ENCODE measurements around the gene NRXN3. TPM values are rescaled to one million over a fixed set of nuclear protein-coding genes. Genes with fewer than 3 reads are reported as not detected.

NRXN3 gene
- total and polyA plus RNA-seq, 8 donors, result 0.53 to 2.5 (median 1.5) TPM

DNA sequence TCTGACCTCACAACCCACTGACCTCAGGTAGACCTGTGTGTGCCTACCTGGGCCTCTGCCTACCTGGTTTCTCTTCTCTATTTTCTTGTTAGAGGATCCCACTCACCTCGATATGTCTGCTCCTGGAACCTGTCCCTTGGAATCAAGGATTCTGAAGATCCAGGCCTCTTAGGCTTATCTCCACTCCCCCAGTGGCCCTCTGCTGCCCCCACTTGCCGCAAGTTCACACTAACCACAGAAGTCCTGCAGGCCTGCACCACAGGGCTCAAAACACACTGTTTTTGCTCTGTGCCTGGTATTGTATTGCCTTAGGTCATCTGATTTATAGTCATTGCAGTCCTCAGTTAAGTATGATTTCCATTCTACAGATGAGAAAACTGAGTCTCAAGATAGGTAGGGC is 15.3 kb upstream of the NRXN3 start:
- H3K27me3 ChIP-seq, result no peaks in the 10 kb centered on the region
- H3K27ac ChIP-seq, result no peak overlapping the region
- 78 to 79% methylated on average over 2 of the region's 2 CpGs for WGBS, 2 donors
- H3K4me1 ChIP-seq, result no peaks in the 10 kb centered on the region
- intact Hi-C loops (cut with DNase I), result no loop called here
- DNase-seq (no peak), FAIRE-seq (no peak), ATAC-seq (no peak)
- no peaks in the 10 kb centered on the region for H3K9me3 ChIP-seq
- H3K36me3 ChIP-seq, result no peaks in the 10 kb centered on the region
- H3K4me3 ChIP-seq, result no peak overlapping the region
- TF ChIP-seq, protein P1, sequence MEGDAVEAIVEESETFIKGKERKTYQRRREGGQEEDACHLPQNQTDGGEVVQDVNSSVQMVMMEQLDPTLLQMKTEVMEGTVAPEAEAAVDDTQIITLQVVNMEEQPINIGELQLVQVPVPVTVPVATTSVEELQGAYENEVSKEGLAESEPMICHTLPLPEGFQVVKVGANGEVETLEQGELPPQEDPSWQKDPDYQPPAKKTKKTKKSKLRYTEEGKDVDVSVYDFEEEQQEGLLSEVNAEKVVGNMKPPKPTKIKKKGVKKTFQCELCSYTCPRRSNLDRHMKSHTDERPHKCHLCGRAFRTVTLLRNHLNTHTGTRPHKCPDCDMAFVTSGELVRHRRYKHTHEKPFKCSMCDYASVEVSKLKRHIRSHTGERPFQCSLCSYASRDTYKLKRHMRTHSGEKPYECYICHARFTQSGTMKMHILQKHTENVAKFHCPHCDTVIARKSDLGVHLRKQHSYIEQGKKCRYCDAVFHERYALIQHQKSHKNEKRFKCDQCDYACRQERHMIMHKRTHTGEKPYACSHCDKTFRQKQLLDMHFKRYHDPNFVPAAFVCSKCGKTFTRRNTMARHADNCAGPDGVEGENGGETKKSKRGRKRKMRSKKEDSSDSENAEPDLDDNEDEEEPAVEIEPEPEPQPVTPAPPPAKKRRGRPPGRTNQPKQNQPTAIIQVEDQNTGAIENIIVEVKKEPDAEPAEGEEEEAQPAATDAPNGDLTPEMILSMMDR (IDR thresholded peaks at IDR 0.05), result no peak

DNA sequence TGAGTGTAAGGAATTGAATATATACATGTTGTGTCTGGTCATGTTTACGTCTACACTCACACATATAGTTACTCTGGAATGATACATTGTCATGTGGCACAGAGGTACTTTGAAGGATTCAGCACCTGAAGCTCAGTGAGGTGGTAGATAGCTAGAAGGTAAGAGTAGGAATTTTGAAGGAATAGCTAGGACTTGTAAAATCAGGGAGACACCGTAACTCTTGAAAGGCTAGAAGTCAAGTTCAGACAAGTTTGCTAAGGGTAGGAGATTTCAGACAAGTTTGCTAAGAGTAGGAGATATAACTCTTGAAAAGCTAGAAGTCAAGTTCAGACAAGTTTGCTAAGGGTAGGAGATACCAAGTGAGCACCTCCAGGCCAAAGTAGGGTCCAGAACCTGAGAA is 14.0 kb upstream of the NRXN3 start:
- ATAC-seq (no peak), FAIRE-seq (no peak), DNase-seq (no peak)
- Histone ChIP-seq H3K4me1 (no peaks in the 10 kb centered on the region), H3K27me3 (no peaks in the 10 kb centered on the region), H3K9me3 (no peaks in the 10 kb centered on the region), H3K27ac (no peak overlapping the region), H3K4me3 (no peak overlapping the region), H3K36me3 (no peaks in the 10 kb centered on the region)
- WGBS, 2 donors, result 79% methylated on average over 2 of the region's 2 CpGs
- TF ChIP-seq, protein P1 (IDR thresholded peaks at IDR 0.05), result no peak
- intact Hi-C loops (cut with DNase I), result no loop called here

DNA sequence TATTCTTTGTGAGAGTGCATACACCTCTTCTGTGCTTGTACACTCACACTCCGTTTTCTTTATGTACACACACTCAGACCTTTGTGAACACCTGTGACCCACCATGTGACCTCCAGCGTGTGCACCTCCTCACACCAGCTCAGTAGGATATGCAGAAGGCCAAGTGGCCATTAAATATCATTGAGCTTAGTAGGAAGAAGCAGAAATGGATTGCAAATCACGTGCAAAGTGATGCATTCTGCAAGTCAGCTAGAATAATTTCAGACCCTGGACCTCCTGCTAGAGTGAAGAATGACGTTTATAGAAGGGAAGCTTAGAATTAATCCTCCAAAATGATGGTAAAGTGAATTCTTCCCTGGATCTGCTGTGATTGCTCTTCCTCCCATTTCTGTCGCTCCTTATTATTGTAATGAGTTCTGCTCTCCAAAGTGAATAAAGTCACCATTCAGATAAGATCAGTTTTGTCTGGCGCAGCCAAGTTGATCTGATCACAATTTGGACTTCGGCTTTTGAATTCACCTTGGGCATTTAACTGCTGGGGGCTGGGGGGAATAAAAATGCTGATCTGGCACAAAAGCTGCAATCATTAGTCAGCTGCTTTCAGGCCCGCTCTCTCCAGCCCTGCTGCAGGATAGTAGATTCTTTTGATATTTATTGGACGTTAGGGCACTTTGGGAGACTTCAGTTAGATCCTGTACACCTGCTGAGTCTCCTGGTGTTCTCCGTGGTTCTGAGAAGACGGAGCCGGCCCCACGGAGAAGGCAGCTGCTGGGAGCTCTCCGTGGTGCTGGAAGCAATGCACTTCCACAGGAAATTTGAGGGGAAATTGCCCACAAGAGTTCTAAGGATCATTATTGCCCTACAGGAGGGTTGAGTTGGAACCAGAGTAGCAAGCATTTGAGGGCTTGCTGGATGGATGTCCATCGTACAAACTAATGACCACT is 12.4 kb upstream of the NRXN3 start:
- TF ChIP-seq, protein P1 (IDR thresholded peaks at IDR 0.05), result no peak
- Histone ChIP-seq H3K4me3 (no peak overlapping the region), H3K9me3 (no peaks in the 10 kb centered on the region), H3K4me1 (no peaks in the 10 kb centered on the region), H3K36me3 (no peaks in the 10 kb centered on the region), H3K27ac (no peak overlapping the region), H3K27me3 (no peaks in the 10 kb centered on the region)
- WGBS, 2 donors, result 32 to 34% methylated on average over 15 of the region's 15 CpGs
- peak in 1 of 4 donors; percentile 65 for ATAC-seq
- DNase-seq, result peak in 1 of 6 donors; percentile 12
- FAIRE-seq, result no peak
- intact Hi-C loops (cut with DNase I), result no loop called here

DNA sequence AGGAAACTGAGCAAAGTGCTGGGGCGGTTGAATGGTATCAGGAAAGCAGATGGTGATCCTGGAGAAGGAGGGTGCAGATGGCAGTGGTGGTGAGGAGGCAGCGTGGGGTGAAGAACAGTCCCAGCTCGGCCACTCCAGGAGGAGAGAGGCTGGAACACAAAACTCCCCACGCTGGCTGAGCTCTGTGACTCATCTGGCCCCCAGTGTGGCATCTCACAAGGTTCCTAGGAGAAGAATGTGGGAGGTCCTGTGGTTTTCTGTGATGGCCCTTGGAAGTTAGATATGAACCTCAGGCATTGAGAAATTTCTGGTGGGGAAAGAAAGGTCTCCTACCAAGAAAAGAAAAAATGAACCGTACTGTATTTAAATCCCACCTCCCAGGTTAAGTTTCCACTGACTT is 8.0 kb upstream of the NRXN3 start:
- TF ChIP-seq, protein P1 (IDR thresholded peaks at IDR 0.05), result no peak
- no peak overlapping the region for H3K27ac ChIP-seq
- 50 to 68% methylated on average over 5 of the region's 5 CpGs for WGBS, 2 donors
- H3K27me3 ChIP-seq, result peaks cover 0 to 8% (median 0%) of the 10 kb centered on the region in 4 donors
- H3K36me3 ChIP-seq, result no peaks in the 10 kb centered on the region
- FAIRE-seq (no peak), DNase-seq (no peak), ATAC-seq (no peak)
- H3K4me3 ChIP-seq, result no peak overlapping the region
- no peaks in the 10 kb centered on the region for H3K4me1 ChIP-seq
- intact Hi-C loops (cut with DNase I), result no loop called here
- no peaks in the 10 kb centered on the region for H3K9me3 ChIP-seq

Data from pancreas (tissue), 10 donors.